Caco-2 (cell line): ENCODE results near the gene OSBPL6. TPM values are rescaled to one million over a fixed set of nuclear protein-coding genes. Genes with fewer than 3 reads are reported as not detected.

ENCODE experiments used
- BruUV-seq: library from RNA; stranded (reverse); fragments of 400-500 nt; replicated peaks from 2 replicates; lab custom pipeline; 2021; lab: Mats Ljungman, UMichigan
- CTCF ChIA-PET: fragments of 300-600 bp; sonication (Branson Sonifier 250); formaldehyde crosslinking; loops from one replicate; lab custom pipeline; 2022; ENCODE audit warnings: antibody characterized with exemption; lab: Charles Lee
- POLR2A ChIA-PET: fragments of 300-600 bp; sonication (Branson Sonifier 250); formaldehyde crosslinking; loops from one replicate; lab custom pipeline; 2022; ENCODE audit warnings: antibody characterized with exemption; lab: Charles Lee
- DNase-seq, 2 experiments: peaks; one replicate each; pipeline versions ENCODE4 v3.0.0 to v3.0.0-alpha.2; 2020 to 2022
- H3K27me3 ChIP-seq: replicated peaks from 2 replicates; pipeline ENCODE4 v1.6.0; 2011; ENCODE audit warnings: low read length; ENCODE audit not compliant: control insufficient read depth, insufficient read depth
- H3K36me3 ChIP-seq: 2 replicates; pipeline ENCODE4 v1.5.1; 2011; ENCODE audit warnings: low read length; ENCODE audit not compliant: control insufficient read depth, insufficient read depth
- H3K4me1 ChIP-seq: fragments of 250-450 bp; sonication (Bioruptor Pico); 2 replicates; pipeline ENCODE4 v1.5.1; 2020; ENCODE audit warnings: mild to moderate bottlenecking
- H3K4me3 ChIP-seq: 2 replicates; pipeline ENCODE4 v1.5.1; 2011; ENCODE audit warnings: low read depth, mild to moderate bottlenecking, control low read depth, low read length
- H3K9me3 ChIP-seq: fragments of 250-450 bp; sonication (Bioruptor Pico); 2 replicates; pipeline ENCODE4 v1.5.1; 2020; ENCODE audit warnings: mild to moderate bottlenecking, moderate library complexity
- H3K27ac Mint-ChIP-seq: one replicate; pipeline ENCODE4 v1.8.0; 2022; ENCODE audit warnings: mixed read lengths; ENCODE audit not compliant: unreplicated experiment
- H3K27me3 Mint-ChIP-seq: one replicate; pipeline ENCODE4 v1.8.0; 2022; ENCODE audit warnings: mixed read lengths; ENCODE audit not compliant: insufficient read depth, unreplicated experiment
- H3K36me3 Mint-ChIP-seq: one replicate; pipeline ENCODE4 v1.8.0; 2022; ENCODE audit warnings: mild to moderate bottlenecking, mixed read lengths; ENCODE audit not compliant: insufficient read depth, unreplicated experiment
- H3K4me1 Mint-ChIP-seq: one replicate; pipeline ENCODE4 v1.8.0; 2022; ENCODE audit warnings: low read depth, mixed read lengths; ENCODE audit not compliant: unreplicated experiment
- H3K4me3 Mint-ChIP-seq: one replicate; pipeline ENCODE4 v1.8.0; 2022; ENCODE audit warnings: mild to moderate bottlenecking, moderate library complexity, mixed read lengths; ENCODE audit not compliant: unreplicated experiment
- H3K9me3 Mint-ChIP-seq: one replicate; pipeline ENCODE4 v1.8.0; 2022; ENCODE audit warnings: mixed read lengths; ENCODE audit not compliant: unreplicated experiment
- CTCF ChIP-seq, 2 experiments: fragments of 200-600 bp in 1 of 2; IDR thresholded peaks; 1 replicate in 1 of 2; 2 replicates in 1 of 2; pipeline versions ENCODE4 v1.5.1 to v1.8.0; 2011 to 2022; ENCODE audit warnings: antibody characterized with exemption in 1 of 2, control low read depth in 1 of 2, inconsistent platforms in 1 of 2, low read depth in 1 of 2, low read length in 1 of 2, mild to moderate bottlenecking in 1 of 2, moderate library complexity in 1 of 2; ENCODE audit not compliant: insufficient read depth in 1 of 2, severe bottlenecking in 1 of 2, unreplicated experiment in 1 of 2
- intact Hi-C: fragments of 100-400 bp; cut with micrococcal nuclease; formaldehyde crosslinking; loops from one replicate; pipeline ENCODE4 v1.10.0; 2022; ENCODE audit not compliant: unreplicated experiment
- total RNA-seq: library from RNA; stranded (reverse); gene quantifications from 2 replicates; pipeline ENCODE4 v1.2.3, GENCODE V29; 2022

The OSBPL6 gene
- total RNA-seq, 1 experiment from 2014 or later: 1.5 TPM

DNA sequence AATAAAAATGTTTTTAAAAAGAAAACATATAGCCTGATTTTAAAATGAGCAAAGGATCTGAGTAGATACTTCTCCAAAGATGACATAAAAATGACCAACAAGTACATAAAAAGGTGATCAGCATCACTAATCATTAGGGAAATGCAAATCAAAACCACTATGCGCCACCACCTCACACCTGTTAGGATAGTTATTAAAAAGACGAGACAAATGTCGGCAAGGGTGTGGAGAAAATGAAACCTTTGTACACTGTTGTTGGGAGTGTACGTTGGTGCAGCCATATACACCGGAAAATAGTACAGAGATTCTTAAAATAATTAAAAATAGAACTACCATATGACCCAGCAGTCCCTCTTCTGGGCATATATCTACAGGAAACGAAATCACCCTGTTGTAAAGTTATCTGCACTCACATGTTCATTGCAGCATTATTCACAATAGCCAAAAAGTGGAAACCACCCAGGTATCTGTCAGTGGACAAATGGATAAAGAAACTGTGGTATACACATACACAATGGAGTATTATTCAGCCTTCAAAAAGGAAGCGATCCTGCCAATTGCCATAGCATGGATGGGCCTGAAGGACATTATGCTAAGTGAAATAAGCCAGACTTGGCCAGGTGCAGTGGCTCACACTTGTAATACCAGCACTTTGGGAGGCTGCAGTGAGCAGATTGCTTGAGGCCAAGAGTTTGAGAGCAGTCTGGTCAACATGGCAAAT lies 165.0 kb downstream of the OSBPL6 start:
- DNase-seq: no peak
- H3K36me3 ChIP-seq: no peaks in the 10 kb centered on the region
- no TSS peak for BruUV-seq
- H3K4me1 Mint-ChIP-seq: no peaks in the 10 kb centered on the region
- H3K27me3 ChIP-seq: no peaks in the 10 kb centered on the region
- peaks cover 23% of the 10 kb centered on the region for H3K9me3 Mint-ChIP-seq
- TF ChIP-seq CTCF (IDR thresholded peaks at IDR 0.05; ENCODE audit: insufficient read depth in 1 of 2, low read depth in 1 of 2, low read length in 1 of 2, severe bottlenecking in 1 of 2, unreplicated experiment in 1 of 2): no peak
- no peaks in the 10 kb centered on the region for H3K4me1 ChIP-seq
- H3K4me3 ChIP-seq: no peak overlapping the region
- H3K27me3 Mint-ChIP-seq: peaks cover 2% of the 10 kb centered on the region
- H3K27ac Mint-ChIP-seq: no peak overlapping the region
- H3K36me3 Mint-ChIP-seq: no peaks in the 10 kb centered on the region
- intact Hi-C loops: no loop called here
- CTCF ChIA-PET: no interaction called here
- peaks cover 6% of the 10 kb centered on the region for H3K9me3 ChIP-seq
- H3K4me3 Mint-ChIP-seq: no peak overlapping the region
- POLR2A ChIA-PET: no interaction called here

DNA sequence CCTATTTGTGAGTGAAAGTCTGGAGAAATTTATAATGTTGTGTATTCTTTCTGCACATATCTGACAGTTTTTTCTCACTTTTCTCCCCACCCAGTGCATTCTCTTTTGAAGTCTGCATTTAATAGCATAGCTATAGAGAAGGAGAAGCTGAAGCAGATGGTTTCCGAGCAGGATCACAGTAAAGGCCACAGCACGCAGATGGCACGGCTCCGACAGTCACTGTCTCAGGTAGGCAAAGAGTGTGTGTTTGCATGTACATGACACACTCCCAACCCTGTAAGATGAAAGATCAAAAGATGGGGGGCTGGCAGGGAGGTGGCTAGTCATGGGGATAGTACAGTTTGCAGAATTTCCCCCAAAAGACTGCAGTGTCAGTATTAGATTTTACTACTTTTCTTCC lies 167.3 kb downstream of the OSBPL6 start:
- Histone ChIP-seq H3K36me3 (no peaks in the 10 kb centered on the region), H3K4me3 (no peak overlapping the region), H3K27me3 (no peaks in the 10 kb centered on the region), H3K4me1 (no peaks in the 10 kb centered on the region), H3K9me3 (peaks cover 6% of the 10 kb centered on the region)
- intact Hi-C loops: no loop called here
- Mint-ChIP-seq H3K4me1 (no peaks in the 10 kb centered on the region), H3K9me3 (peaks cover 5% of the 10 kb centered on the region), H3K27ac (no peak overlapping the region), H3K4me3 (no peak overlapping the region), H3K27me3 (peaks cover 4% of the 10 kb centered on the region), H3K36me3 (no peaks in the 10 kb centered on the region)
- no peak for TF ChIP-seq CTCF (IDR thresholded peaks at IDR 0.05; ENCODE audit: insufficient read depth in 1 of 2, low read depth in 1 of 2, low read length in 1 of 2, severe bottlenecking in 1 of 2, unreplicated experiment in 1 of 2)
- no peak for DNase-seq
- BruUV-seq: no TSS peak
- CTCF ChIA-PET: no interaction called here
- POLR2A ChIA-PET: no interaction called here

DNA sequence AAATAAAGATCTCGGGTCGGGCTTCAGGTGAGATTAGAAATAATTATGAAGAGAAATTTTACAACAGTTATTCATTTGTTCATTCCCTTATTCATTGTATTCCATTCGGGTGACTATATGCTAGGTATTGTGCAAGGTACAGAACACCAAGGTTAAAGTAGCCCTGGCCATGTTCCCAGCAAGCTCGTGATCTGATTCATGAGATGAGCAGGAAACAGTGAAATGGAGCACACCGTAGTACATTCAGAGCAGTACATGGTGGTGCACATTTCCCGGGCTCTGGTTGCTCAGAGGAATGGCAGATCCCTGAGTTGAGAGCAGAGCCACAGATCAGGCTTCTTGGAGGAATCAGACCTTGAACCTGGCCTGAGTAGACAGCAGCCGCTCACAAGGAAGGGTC lies 168.9 kb downstream of the OSBPL6 start:
- Histone ChIP-seq H3K36me3 (no peaks in the 10 kb centered on the region), H3K9me3 (peaks cover 3% of the 10 kb centered on the region), H3K4me3 (no peak overlapping the region), H3K4me1 (no peaks in the 10 kb centered on the region), H3K27me3 (no peaks in the 10 kb centered on the region)
- ChIA-PET CTCF (no interaction called here), POLR2A (no interaction called here)
- Mint-ChIP-seq H3K9me3 (no peaks in the 10 kb centered on the region), H3K27me3 (peaks cover 4% of the 10 kb centered on the region), H3K4me3 (no peak overlapping the region), H3K4me1 (no peaks in the 10 kb centered on the region), H3K36me3 (no peaks in the 10 kb centered on the region), H3K27ac (no peak overlapping the region)
- no peak for TF ChIP-seq CTCF (IDR thresholded peaks at IDR 0.05; ENCODE audit: insufficient read depth in 1 of 2, low read depth in 1 of 2, low read length in 1 of 2, severe bottlenecking in 1 of 2, unreplicated experiment in 1 of 2)
- intact Hi-C loops: no loop called here
- no TSS peak for BruUV-seq
- no peak for DNase-seq
